Inferior parietal cortex (tissue), 1 donor: ENCODE data around the gene LMAN1.

ENCODE experiments used
- DNase-seq: peaks from one replicate; pipeline ENCODE4 v3.0.0-alpha.2; 2016; ENCODE audit errors: extremely low spot score

LMAN1 gene

GRCh38 chr18:59303006-59303405, 56.1 kb downstream of the LMAN1 start:
- no peak for DNase-seq

GRCh38 chr18:59301929-59302328, 57.1 kb downstream of the LMAN1 start:
- DNase-seq: no peak

- DNase-seq: no peak
Observed at GRCh38 chr18:59300676-59301285, 58.3 kb downstream of the LMAN1 start.

- no peak for DNase-seq
Observed at GRCh38 chr18:59298871-59299270, 60.2 kb downstream of the LMAN1 start.

GRCh38 chr18:59293317-59293716, 65.7 kb downstream of the LMAN1 start:
- DNase-seq: no peak

GRCh38 chr18:59286341-59286740, 72.7 kb downstream of the LMAN1 start:
- no peak for DNase-seq

- DNase-seq: no peak
Observed at GRCh38 chr18:59282341-59282740, 76.7 kb downstream of the LMAN1 start.

- no peak for DNase-seq
Observed at GRCh38 chr18:59279722-59280121, 79.3 kb downstream of the LMAN1 start.

GRCh38 chr18:59279193-59279592, 79.9 kb downstream of the LMAN1 start:
- DNase-seq: no peak

- DNase-seq: no peak
Observed at GRCh38 chr18:59278793-59279192, 80.3 kb downstream of the LMAN1 start.
